Right ventricle myocardium inferior (tissue), 1 donor: ENCODE data around the gene PIP5K1C. TPM values are rescaled to one million over a fixed set of nuclear protein-coding genes. Genes with fewer than 3 reads are reported as not detected.

ENCODE experiments used
- ATAC-seq: fragments of 200-7000 bp; cut with Tn5 transposase; one replicate; pipeline ENCODE4 v1.9.1; 2020; ENCODE audit warnings: mild to moderate bottlenecking, moderate library complexity
- DNase-seq: peaks from one replicate; pipeline ENCODE4 v3.0.0; 2021; ENCODE audit errors: missing footprints
- intact Hi-C: fragments of 100-400 bp; cut with DNase I; formaldehyde crosslinking; loops from one replicate; pipeline ENCODE4 v1.11.0; 2022
- total RNA-seq: library from RNA; stranded (reverse); fragmentation: NEBNext Ultra II Directional; extraction: Animal tissue kit (Norgen Biotek cat#: 25700); gene quantifications from one replicate; pipeline ENCODE4 v1.2.1, GENCODE V29; 2021
- donor health status: DM: no; HTN: yes; CAD: no; lungs with severe emphysema.

The PIP5K1C gene
- total RNA-seq, 1 donor from 2014 or later = 34.7 TPM

DNA sequence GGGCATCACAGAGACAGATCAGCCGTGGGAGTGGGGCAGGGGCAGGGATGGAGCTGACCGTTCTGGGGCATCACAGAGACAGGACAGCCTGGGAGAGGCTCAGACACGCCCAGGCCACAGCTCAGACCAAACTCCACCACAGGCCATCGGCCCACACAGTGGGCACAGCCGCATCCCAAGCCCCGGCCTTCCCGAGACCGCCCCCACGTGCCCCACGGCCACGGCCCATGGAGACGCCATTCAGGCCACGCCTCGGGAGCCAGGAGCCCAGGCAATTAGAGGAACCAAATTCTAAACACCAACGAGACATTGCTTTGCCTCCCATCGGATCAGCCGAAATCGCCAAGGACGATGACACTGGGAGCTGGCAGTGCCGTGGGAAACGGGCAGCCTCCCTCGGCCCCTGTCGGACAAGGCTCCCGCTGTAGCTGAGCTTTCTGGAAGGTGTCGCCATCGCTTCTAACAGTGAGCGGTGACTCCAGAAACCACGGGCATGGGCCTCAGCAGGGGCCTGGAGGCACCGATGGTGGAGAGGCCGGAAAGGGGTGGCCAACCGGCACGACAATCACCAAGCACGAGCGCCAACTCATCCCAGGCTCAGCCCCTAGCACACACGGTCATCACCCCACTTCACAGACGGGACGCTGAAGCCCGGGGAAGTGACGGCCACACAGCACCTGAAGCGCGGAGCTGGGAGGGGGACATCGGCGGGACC is 2.4 kb downstream of the PIP5K1C start:
- DNase-seq (no peak), ATAC-seq (no peak)
- intact Hi-C loops = no loop called here

DNA sequence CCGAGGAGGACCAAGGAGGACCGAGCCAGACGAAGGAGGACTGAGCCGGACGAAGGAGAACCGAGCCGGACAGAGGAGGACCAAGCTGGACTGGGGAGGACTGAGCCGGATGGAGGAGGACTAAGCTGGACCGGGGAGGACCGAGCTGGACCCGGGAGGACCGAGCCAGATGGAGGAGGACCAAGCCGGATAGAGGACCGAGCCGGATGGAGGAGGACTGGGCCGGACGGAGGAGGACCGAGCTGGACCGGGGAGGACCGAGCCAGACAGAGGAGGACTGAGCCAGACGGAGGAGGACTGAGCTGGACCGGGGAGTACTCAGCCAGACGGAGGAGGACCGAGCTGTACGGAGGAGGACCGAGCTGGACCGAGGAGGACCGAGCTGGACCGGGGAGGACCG is 3.2 kb downstream of the PIP5K1C start:
- ATAC-seq = no peak
- intact Hi-C loops = no loop called here
- DNase-seq = no peak

DNA sequence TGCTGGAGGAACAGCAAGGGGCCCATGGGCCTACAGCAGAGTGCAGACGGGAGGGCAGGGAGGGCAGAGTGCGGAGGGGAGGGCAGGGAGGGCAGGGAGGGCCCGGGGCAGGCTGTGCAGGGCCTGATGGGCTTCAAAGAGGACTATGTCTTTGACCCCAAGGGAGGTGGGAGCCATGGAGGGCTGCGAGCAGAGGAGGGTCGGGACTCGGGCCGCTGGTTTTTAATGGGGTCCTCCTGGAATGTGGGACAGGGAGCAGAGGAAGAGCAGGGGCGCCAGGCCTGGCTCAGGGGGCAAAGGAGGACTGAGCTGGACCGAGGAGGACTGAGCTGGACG is 3.6 kb downstream of the PIP5K1C start:
- ATAC-seq (no peak), DNase-seq (no peak)
- intact Hi-C loops = no loop called here

DNA sequence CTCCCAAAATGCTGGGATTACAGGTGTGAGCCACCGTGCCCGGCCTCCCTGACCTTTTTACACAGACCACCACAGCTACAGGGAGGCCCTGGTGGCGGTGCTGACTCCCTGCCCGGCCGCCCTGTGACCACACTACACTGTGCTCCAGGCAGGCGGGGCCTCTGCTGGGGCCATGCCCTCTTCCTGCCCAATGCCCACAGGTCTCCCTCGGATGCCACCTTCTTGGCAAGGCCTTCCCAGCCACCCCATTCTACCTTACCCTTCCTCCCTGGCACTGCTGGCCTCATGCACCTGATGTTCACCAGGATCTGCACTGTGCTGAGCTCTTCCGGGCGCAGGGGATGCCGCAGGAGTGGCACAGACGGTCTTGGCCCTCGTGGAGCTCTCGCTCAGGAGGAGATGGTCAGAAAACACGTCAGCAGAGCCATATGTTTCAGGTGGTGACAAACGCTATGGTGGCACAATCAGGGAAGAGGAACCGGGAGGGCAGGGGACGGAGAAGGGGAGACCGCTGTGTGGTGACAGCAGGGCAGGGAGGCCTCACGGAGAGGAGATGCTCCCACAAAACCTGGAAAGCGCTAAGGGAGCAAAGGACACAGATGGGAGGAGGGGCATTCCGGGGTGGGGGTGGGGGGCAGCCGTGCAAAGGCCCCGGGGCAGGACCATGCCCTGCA is 4.1 kb downstream of the PIP5K1C start:
- intact Hi-C loops = no loop called here
- no peak for DNase-seq
- ATAC-seq = no peak

DNA sequence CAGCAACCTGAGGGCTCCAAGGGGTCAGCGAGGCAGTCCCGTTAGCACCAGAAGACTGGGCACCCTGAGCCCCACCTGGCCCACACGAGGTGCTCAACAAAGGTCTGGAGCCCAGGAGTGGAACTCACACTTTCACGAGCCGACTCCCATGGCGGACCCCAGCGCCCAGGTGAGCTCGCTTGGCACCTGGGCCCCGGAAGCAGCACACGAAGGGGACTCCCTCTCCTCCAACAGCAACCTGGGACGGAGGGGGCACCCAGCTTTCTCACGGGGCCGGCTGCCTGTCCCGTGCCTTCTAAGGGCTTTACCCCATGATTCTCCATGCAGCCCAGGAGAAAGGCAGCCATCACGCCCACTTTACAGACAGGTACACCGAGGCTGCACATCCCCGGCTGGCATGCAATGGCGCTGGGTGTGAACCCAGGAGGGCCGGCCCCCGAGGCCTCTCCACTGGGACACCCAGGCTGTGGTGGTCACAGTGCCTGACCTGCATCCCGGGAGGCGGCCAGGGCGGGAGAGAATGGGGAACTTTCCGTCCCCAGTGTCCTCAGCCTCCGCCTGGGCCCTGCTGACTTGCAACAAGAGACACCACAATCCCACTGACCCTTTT is 5.0 kb downstream of the PIP5K1C start:
- intact Hi-C loops = no loop called here
- no peak for DNase-seq

DNA sequence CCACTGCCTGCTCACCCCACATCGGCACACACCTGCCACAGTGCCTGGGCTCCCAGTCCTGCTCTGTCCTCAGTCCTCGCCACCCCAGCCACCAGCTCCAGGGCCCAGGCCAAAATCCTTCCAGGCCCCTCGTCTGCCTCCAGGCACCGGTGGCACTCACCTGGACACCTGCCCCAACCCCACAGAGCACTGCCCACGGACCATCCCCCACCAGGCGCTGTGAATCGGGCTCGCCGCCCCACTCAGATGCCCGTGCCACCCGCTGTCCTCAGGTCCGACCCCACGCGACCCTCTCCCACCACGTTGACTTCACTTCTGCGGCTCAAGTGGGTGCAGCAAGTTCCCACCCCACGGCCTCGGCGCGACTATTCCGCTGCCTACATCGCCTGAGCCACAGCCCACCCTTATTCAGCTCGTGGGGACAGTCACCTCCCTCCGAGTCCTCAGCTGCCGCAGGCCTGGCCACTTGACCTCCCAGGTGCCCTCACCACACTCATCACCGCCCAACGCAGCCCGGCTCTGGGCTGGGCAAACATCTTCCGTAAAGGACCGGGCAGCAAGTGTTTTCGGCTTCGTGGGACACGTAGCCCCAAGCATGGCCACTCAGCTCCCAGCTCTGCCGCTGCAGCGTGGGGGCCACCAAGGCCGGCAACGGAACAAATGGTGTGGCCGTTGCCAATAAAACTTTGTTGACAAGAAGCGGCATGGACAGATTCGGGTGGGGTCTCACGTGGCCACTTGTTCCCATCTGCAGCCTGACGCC is 5.7 kb downstream of the PIP5K1C start:
- intact Hi-C loops = no loop called here
- ATAC-seq (no peak), DNase-seq (no peak)

More for the DNA sequence above, 5.0 kb downstream of the PIP5K1C start:
- no peak for ATAC-seq

DNA sequence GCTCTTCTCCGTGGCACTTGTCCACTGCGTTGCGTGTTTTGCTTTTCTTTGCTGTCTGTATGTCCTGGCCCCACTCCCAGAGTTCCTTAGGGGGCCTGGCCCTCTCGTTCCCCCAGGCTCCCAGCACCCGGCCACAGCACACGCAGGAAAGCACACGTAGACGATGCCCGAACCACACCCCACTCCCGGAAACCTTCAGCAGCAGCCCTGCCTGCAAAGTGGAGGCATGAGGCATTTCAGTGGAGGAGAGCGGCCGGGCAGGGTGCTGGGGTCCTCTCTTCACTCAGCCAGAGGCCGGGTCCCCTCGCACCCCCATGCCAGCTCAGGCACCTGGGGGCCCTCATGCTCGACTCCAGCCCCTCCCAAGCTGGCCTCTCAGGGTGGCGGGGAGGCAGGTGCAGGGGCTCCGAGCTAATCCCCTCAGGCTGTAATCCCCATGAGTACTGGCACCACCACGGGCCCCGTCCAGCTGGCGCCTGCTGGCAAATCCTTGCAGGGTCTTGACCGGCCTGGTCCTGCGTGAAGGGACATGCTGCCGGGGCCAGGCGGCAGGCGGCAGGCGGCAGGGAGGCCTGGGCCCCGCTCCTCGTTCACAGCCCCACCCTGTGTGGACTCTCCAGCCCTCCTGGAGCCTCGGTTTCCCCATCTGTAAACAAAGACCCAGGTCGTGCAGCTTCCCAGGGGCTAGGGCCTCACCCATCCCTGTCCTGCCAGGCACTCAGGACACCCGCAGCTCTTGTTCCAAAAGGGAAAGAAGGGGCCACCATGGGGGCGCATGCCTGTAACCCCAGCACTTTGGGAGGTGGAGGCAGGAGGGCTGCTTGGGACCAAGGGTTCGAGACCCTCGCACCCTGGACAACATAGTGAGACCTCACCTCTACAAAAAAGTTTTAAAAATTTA is 7.0 kb downstream of the PIP5K1C start:
- intact Hi-C loops = no loop called here
- ATAC-seq (no peak), DNase-seq (no peak)

DNA sequence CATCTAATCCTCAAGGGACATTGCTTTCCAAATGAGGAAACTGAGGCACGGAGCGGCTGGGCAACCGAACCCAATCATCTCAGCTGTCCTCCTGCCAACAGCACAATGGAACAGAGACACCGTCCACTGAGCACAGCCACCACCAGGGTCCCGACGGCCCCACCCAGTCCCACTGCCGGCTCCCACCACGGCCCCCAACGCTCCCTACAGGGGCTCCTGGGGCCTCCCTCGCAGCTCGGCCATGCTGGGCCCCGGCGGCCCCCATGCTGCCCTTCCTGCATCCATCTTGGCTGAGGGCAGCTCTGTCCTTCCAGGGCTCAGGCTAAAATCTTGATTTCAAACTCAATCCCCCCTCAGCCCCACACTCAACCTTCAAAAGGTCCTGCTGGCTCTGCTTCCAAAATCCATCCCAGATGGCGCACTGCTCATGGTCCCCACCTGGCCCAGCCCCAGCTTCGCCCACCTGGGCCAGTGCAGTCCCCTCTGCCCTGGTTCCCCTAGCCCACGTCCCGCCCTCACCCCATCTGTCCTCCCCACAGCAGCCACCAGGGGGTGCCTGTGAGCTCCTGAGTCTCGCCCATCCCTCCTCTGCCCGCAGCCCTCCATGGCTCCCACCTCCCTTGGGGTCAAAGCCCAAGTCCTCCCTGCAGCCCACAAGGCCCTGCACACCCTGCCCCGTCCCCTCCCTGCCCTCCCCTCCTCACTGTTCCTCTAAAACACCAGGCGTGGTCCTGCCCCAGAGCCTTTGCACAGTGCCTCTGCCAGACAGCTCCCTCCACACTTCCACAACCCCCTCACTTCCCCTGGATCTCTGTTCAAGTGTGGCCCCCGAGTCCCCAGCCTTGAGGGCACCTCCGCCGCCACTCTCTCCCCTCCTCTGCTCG is 7.9 kb downstream of the PIP5K1C start:
- no peak for ATAC-seq
- DNase-seq = no peak
- intact Hi-C loops = no loop called here

DNA sequence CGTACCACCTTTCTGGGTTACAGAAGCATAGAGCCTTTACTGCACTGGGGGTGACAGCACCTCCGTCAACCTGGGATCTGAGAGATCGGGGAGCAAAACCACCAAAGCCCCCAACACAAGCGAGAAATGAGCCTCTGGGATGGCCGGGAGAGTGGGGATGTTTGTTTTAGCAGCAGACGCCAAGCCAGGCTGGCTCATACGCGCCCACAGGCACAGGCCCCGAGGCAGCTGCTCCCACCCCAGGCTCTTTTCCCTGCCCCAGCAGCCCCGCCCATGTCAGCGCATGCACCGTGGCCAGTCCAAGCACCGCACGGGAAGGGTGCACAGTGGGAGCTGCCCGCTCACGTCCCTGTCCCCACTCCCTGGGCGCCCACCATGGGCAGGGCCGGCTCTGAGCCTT is 8.5 kb downstream of the PIP5K1C start:
- DNase-seq (no peak), ATAC-seq (no peak)
- intact Hi-C loops = no loop called here

DNA sequence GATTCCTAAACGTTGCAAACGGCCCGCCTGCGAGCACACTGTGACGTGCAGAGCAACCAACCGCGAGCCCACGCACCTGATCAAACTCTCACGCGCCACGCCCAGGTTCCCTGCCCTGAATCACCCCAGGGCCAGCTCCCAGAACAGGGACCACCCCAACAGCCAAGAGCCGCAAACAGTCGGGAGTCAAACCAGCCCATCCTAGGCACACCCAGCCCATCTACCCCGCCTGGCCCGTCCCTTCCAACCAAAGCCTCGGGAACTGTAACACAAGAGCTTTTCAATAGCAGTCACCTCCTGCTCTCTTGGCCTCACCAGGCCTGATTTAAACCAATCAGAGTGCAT is 8.9 kb downstream of the PIP5K1C start:
- no peak for ATAC-seq
- intact Hi-C loops = no loop called here

DNA sequence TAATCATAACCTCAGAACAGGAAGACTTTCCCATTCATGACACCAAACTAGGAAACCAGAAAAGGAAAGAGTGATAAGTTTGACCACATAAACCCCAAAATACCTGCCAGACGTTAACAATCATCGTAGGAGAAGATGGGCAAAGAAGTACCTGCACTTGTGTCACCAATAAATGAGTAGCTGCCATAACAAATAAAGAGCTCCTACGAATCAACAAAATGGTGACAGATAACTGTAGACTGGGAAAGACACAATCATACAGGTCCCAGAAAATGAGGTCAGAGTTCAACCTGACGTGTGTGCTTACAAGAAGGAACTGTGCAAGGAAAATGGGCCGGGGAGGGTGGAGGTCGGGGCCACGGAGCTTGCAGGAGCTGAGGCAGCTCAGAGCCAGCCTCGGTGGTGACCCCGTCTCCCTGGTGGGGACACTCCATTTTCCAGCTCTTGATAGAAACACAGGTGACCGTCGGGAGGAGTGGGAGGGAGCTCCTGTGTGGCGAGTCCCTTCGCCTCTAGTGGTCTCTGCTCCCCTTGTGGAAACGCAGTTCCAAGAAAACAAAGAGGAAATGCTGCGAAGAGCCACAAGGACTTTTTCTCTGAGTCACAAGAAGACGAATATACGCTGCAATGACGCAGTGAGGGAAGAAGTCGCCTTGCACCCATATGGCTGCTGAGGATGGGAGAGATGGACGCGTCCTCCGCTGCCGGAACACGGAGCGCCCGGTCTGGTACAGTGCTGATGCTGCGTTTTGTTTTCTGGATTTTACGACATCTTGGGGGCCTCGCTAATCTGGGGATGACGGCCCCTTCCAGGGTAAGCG is 9.5 kb downstream of the PIP5K1C start:
- intact Hi-C loops = no loop called here
- no peak for ATAC-seq
- DNase-seq = no peak

More for the DNA sequence above, 8.9 kb downstream of the PIP5K1C start:
- DNase-seq = no peak

DNA sequence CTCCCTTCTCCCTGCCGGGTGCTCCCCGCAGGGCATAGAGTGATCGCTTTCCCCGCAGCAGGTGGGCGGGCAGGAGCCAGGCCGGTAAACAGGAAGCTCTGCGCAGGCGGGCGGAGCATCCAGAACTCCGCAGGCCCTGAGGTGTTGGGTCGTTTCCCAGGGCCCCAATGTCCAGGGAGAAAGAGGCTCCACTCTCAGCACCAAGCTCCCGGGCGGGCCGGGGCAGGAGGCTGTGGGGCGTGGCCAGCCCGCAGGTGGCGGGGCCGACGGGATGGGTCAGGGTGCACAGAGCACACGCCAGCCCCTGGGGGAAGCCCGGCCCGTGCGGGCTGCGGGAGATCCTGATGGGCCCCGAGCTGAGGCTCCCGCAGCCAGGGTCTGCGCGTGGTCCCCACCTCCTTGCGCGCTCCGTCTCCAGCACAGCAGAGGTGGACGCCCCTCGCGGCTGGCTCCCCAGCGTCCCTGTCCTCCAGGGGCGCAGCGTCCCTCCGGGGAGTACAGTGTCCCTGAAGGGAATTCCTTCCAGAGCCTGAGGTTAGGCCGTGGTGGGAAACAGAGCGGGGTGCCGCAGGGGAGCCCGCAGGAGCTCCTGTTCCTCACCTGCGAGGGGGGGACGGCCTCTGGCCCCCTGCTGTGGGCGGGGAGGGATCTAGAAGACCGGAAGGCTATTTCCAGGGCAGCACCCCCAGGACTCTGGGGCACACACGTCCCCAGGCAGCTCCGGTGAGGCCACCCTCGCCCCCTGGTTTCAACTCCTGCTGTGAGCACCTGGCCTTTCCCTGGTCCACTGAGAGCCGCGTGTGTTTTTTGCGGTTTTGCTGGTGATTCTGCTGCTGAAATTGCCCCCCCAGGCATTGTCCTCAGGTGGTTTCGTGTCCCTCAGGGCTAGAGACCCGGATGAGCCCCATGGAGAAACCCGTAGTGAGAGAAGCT is 12.2 kb downstream of the PIP5K1C start:
- ATAC-seq (no peak), DNase-seq (no peak)
- intact Hi-C loops = no loop called here

DNA sequence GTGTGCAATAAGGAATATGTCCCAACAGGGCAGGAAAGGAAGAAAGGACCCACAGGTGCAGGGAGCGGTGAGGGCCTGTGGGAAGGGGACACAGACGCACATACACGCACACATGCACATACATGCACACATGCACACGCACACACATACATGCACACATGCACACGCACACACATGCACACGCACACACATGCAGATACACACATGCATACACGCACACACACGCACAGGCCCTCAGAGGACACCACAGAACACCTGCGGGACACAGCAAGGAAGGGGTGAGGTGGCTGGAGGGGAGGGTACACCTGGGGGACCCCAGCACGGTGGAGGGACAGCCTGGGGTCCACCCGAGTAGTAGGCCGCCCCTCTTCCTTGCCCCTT is 12.9 kb downstream of the PIP5K1C start:
- intact Hi-C loops = no loop called here
- no peak for DNase-seq
- no peak for ATAC-seq

DNA sequence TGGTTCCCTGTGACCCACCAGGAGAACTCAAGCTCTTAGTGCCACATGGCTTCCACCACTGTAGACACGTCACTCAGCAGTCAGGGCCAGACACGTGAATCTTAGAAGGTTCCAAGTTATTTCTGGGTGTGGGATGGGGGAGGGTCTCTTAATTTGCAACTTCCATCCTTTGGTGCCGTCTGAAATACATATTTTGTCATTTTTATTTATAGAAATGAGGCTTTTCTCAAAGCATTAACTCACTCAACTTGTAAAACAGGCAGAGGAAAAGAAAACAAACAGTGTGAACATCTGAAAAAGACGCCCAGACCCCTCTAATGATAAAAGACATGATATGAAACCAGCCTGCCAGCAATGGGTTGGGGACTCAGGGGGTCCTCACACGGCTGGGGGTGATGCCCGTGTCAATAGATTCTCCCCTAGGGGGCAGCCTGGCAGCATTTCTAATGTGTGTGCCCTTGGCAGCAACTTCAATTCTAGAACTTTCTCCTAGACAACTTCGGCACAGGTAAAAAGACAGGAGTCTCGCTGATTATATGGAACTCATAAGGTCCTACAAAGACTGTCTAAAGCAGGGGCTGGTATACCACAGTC is 15.4 kb downstream of the PIP5K1C start:
- intact Hi-C loops = no loop called here
- DNase-seq (no peak), ATAC-seq (no peak)

DNA sequence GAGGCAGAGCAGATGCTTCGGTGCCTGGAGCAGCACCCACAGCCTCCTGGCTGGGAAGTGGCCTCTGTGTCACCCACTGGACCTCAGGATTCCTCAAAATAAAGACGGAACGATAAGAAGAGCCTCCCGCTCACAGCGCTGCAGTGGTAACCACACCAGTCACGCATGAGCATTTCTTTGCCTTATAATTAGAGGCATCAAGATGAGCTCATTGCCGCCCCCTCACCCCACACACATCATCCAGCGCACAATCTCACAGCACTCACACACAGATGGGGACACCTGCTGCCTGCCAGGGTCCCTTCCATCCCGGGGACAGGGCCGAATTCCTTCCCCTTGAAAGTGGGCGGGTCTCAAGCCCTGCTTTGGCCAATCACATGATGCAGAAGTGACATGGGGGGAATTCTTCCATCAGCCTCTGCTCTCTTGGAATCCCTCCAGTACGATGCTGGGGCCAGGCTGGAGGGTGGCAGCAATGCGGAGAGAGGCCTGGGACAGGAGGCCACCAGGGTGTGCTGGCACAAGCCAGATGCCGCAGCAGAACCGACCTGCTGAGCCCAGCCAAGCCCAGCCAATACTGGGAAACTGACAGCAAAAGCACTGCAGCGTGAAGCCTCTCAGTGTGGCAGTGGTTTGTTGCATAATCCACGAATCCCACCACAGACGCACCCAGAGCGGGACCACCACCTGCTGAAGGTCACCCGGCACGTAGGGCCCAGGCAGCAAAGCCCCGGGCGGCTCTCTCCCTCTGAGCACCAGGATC is 16.0 kb downstream of the PIP5K1C start:
- ATAC-seq (no peak), DNase-seq (no peak)
- intact Hi-C loops = no loop called here
